ENCODE measurements around the gene PITPNC1. TPM values are rescaled to one million over a fixed set of nuclear protein-coding genes. Genes with fewer than 3 reads are reported as not detected.
"Not testable (repeated sequence)": the region's sequence is repeated elsewhere in the genome, so short reads cannot be mapped to it uniquely, and the experiment has no call there.

The PITPNC1 gene
- total RNA-seq: 10 to 100 TPM; 10.8 to 20.4 TPM

DNA sequence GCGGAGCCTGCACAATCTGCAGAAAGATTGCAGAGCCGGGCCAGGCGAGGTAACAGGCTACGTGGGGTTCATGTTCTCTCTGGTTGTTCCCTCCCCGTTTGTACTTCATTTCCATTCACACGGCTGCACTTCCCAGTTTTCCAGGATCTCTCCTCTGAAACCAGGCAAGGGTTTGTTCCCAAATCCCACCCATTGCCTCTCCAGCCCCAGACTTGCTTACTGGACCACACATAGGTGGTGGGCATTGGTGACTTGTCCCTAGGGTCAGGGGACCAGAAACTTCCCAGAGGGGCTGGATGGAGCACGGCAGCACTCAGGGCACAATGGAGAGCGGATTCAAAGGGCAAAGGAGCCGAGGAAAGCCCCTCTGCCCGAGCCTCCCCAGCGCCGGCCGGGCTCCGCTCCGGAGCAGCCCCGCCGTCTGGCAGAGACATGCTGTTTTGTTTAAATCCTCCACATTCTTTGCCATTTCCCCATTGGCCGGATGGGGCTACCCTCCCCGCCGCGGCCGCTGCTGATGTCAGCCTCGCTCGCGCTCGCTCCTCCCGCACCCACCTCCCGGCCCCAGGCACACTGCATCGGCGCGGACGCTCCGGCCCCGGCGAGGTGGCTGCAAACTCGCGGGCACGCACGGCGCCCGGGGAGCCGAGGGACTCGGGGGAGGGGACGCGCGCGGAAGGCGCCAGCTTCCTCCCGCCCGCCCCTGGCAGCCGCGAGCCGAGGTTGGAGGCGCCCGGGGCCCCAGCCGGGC, at the start of gene PITPNC1:
TSS of gene PITPNC1 (plus strand) at position 545 of the 751 bp plus-strand sequence.
- no peaks in the 10 kb centered on the region for H3K27me3 ChIP-seq
- peak within 1 kb of the TSS; percentile 92 for H3K27ac ChIP-seq
- H3K4me3 ChIP-seq: peak within 1 kb of the TSS; percentile 82
- H3K9me3 ChIP-seq: no peaks in the 10 kb centered on the region
- peak within 1 kb of the TSS; percentile 87 to 90 for H3K9ac ChIP-seq (ENCODE audit: low read depth in 2 of 2, low read length in 2 of 2)
- no peaks in the 10 kb centered on the region for H3K4me1 ChIP-seq
- DNase-seq: peak; percentile 89
- no peaks in the 10 kb centered on the region for H3K36me3 ChIP-seq
- intact Hi-C loops (cut with DNase I): loop anchor here (10.0 kb wide), 1 partner anchor 228 kb away; no protein-coding TSS in a partner anchor
- TF ChIP-seq, protein P1, sequence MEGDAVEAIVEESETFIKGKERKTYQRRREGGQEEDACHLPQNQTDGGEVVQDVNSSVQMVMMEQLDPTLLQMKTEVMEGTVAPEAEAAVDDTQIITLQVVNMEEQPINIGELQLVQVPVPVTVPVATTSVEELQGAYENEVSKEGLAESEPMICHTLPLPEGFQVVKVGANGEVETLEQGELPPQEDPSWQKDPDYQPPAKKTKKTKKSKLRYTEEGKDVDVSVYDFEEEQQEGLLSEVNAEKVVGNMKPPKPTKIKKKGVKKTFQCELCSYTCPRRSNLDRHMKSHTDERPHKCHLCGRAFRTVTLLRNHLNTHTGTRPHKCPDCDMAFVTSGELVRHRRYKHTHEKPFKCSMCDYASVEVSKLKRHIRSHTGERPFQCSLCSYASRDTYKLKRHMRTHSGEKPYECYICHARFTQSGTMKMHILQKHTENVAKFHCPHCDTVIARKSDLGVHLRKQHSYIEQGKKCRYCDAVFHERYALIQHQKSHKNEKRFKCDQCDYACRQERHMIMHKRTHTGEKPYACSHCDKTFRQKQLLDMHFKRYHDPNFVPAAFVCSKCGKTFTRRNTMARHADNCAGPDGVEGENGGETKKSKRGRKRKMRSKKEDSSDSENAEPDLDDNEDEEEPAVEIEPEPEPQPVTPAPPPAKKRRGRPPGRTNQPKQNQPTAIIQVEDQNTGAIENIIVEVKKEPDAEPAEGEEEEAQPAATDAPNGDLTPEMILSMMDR (IDR thresholded peaks at IDR 0.05): no peak

DNA sequence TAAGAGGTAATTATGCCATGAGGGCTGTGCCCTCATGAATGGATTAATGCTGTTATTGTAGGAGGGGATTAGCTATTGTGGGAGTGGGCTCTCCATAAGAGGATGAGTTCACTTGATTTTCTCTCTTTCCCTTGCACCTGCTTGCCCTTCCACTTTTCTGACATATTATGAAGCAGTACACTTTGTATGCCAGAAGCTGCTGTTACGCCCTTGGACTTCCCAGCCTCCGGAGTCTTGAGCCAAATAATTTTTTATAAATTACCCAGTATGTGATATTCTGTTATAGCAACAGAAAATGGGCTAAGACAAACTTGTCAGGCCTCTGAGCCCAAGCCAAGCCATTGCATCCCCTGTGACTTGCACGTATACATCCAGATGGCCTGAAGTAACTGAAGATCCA, 49.1 kb upstream of the PITPNC1 start:
- intact Hi-C loops (cut with DNase I): no loop called here
- Histone ChIP-seq H3K4me3 (no peak overlapping the region), H3K27ac (no peak overlapping the region), H3K9ac (ENCODE audit: low read depth in 2 of 2, low read length in 2 of 2) (no peak overlapping the region), H3K9me3 (no peaks in the 10 kb centered on the region), H3K27me3 (no peaks in the 10 kb centered on the region), H3K4me1 (no peaks in the 10 kb centered on the region), H3K36me3 (no peaks in the 10 kb centered on the region)
- TF ChIP-seq, protein P1 (IDR thresholded peaks at IDR 0.05): no peak
- no peak for DNase-seq

DNA sequence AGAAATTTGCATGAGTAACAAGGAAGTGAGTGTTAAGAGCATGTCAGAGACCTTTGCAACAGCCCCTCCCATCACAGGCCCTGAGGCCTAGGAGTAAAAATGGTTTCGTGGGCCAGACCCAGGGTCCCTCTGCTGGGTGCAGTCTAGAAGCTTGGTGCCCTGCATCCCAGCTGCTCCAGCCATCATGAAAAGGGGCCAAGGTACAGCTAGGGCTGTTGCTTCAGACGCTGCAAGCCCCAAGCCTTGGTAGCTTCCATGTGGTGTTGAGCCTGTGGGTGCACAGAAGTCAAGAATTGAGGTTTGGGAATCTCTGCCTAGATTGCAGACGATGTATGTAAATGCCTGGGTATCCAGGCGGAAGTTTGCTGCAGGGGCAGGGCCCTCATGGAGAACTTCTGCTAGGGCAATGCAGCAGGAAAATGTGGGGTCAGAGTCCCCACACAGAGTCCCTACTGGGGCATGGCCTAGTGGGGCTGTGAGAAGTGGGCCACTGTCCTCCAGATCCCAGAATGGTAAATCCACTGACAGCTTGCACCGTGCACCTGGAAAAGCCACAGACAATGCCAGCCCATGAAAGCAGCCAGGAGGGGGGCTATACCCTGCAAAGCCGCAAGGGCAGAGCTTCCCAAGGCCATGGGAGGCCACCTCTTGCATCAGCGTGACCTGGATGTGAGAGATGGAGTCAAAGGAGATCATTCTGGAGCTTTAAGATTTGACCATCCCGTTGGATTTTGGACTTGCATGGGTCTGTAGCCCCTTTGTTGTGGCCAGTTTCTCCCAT, 45.5 kb upstream of the PITPNC1 start:
- H3K9ac ChIP-seq (ENCODE audit: low read depth in 2 of 2, low read length in 2 of 2); intact Hi-C loops (cut with DNase I); H3K9me3 ChIP-seq; H3K36me3 ChIP-seq; H3K4me1 ChIP-seq; H3K27ac ChIP-seq; H3K27me3 ChIP-seq; H3K4me3 ChIP-seq; DNase-seq: not testable (repeated sequence)

DNA sequence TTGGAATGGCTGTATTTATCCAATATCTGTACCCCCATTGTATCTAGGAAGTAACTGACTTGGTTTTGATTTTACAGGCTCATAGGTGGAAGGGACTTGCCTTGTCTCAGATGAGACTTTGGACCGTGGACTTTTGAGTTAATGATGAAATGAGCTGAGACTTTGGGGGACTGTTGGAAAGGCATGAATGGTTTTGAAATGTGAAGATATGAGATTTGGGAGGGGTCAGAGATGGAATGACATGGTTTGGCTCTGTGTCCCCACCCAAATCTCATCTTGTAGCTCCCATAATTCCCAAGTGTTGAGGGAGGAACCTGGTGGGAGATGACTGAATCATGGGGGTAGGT, 44.9 kb upstream of the PITPNC1 start:
- H3K36me3 ChIP-seq; intact Hi-C loops (cut with DNase I); H3K27me3 ChIP-seq; H3K4me1 ChIP-seq; H3K9ac ChIP-seq (ENCODE audit: low read depth in 2 of 2, low read length in 2 of 2); H3K27ac ChIP-seq; H3K9me3 ChIP-seq; DNase-seq; H3K4me3 ChIP-seq: not testable (repeated sequence)

DNA sequence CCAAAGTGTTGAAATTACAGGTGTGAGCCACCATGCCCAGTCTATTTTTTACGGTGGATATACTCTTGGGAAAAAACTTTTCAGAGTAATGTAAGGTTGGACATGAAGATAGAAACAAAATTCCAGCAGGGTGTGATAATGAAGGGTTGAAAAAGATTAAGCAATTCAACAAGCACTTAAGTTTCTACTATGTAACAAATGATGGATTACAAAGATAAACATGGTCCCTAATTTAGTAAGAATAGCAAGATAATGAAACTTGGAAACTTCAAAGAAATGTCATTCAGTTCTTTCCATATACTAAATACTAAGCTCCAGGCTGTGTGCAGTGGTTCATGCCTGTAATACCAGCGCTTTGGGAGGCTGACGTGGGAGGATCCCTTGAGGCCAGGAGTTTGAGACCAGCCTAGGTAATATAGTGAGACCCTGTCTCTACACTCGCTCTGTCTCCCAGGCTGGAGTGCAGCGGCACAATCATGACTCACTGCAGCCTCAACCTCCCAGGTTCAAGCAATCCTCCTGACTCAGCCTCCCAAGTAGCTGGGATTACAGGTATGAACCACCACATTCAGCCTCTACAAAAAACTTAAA, 41.7 kb upstream of the PITPNC1 start:
- Histone ChIP-seq H3K36me3 (no peaks in the 10 kb centered on the region), H3K27ac (no peak overlapping the region), H3K9me3 (no peaks in the 10 kb centered on the region), H3K4me1 (no peaks in the 10 kb centered on the region), H3K4me3 (no peak overlapping the region), H3K27me3 (no peaks in the 10 kb centered on the region), H3K9ac (ENCODE audit: low read depth in 2 of 2, low read length in 2 of 2) (no peak overlapping the region)
- DNase-seq: no peak
- TF ChIP-seq, protein P1 (IDR thresholded peaks at IDR 0.05): no peak
- intact Hi-C loops (cut with DNase I): no loop called here

DNA sequence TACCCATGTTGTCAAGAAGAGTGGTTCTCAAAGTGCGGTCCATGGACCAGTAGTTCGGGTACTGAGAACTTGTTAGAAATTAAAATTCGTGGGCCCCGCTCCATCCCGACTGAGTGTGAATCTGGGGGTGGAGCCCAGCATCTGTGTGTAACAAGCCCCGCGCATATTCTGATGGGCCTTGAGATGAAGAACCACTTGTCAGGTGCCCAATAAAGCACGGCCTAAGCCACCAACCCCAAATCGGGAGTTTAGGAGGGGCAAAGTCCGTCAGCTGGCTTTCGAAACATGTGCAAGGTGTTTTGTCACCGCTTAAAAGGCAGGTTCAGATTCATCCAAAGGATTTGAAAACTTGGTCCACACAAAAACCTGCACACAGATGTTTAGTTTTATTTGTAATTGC, 40.2 kb upstream of the PITPNC1 start:
- no peaks in the 10 kb centered on the region for H3K4me1 ChIP-seq

DNA sequence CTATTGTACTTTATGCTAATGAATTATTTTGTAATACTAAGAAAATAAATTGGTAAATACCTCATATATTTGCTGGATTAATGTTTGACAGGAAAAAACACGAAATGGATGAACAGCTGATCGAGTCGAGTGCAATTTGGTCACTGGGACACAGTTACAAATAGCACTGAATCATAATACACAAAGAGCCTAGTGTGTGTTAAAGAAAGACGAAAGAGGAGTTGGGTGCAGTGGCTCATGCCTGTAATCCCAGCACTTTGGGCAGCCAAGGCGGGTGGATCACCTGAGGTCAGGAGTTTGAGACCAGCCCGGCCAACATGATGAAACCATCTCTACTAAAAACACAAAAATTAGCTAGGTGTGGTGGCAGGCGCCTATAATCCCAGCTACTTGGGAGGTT, 38.7 kb upstream of the PITPNC1 start:
- H3K27ac ChIP-seq; H3K27me3 ChIP-seq; H3K36me3 ChIP-seq; H3K9ac ChIP-seq (ENCODE audit: low read depth in 2 of 2, low read length in 2 of 2); H3K9me3 ChIP-seq; H3K4me1 ChIP-seq; H3K4me3 ChIP-seq; DNase-seq; intact Hi-C loops (cut with DNase I): not testable (repeated sequence)

More for the DNA sequence above, 40.2 kb upstream of the PITPNC1 start:
- intact Hi-C loops (cut with DNase I): no loop called here
- no peaks in the 10 kb centered on the region for H3K27me3 ChIP-seq
- no peak for DNase-seq
- H3K9me3 ChIP-seq: no peaks in the 10 kb centered on the region
- H3K27ac ChIP-seq: no peak overlapping the region
- no peak overlapping the region for H3K4me3 ChIP-seq
- no peaks in the 10 kb centered on the region for H3K36me3 ChIP-seq
- TF ChIP-seq, protein P1 (IDR thresholded peaks at IDR 0.05): no peak
- H3K9ac ChIP-seq (ENCODE audit: low read depth in 2 of 2, low read length in 2 of 2): no peak overlapping the region

Measured in colonic mucosa (tissue), 4 donors.